Colon (tissue), 2 donors: ENCODE data around the gene AQP12A.

ENCODE experiments used
- FAIRE-seq: peaks from 2 replicates; lab custom pipeline; 2012; peaks lifted over from hg19 to GRCh38; lab: Jason Lieb, UNC
- donor health status: control.
- donor health status: control.

Gene AQP12A

GRCh38 chr2:240741091-240741490 is 49.4 kb downstream of the AQP12A start:
- FAIRE-seq, result no peak

GRCh38 chr2:240742602-240743095 is 51.0 kb downstream of the AQP12A start:
- no peak for FAIRE-seq

GRCh38 chr2:240745456-240745855 is 53.8 kb downstream of the AQP12A start:
- no peak for FAIRE-seq

- no peak for FAIRE-seq
These were observed 54.3 kb downstream of the AQP12A start for GRCh38 chr2:240745962-240746361.

GRCh38 chr2:240746671-240747070 is 55.0 kb downstream of the AQP12A start:
- FAIRE-seq, result no peak

GRCh38 chr2:240747256-240747655 is 55.6 kb downstream of the AQP12A start:
- FAIRE-seq, result no peak
